NK-92 (cell line): Measurements from ENCODE around the gene SLC25A39.
"Not testable (repeated sequence)": the region's sequence is repeated elsewhere in the genome, so short reads cannot be mapped to it uniquely, and the experiment has no call there.

Experiments
- DNase-seq: peaks from one replicate; lab custom pipeline; 2025; ENCODE audit not compliant: unreplicated experiment; lab: John Stamatoyannopoulos, UW

The SLC25A39 gene

GRCh38 chr17:44354582-44355561 is 30.2 kb upstream of the SLC25A39 start:
- DNase-seq: no peak

GRCh38 chr17:44353672-44354331 is 29.2 kb upstream of the SLC25A39 start:
- DNase-seq: no peak

GRCh38 chr17:44352828-44353671 is 28.4 kb upstream of the SLC25A39 start:
- no peak for DNase-seq

GRCh38 chr17:44351961-44352827 is 27.6 kb upstream of the SLC25A39 start:
- no peak for DNase-seq

- no peak for DNase-seq
Measured at GRCh38 chr17:44351464-44351863, 26.8 kb upstream of the SLC25A39 start.

- no peak for DNase-seq
Measured at GRCh38 chr17:44350733-44351226, 26.2 kb upstream of the SLC25A39 start.

- no peak for DNase-seq
Measured at GRCh38 chr17:44349553-44350070, 25.0 kb upstream of the SLC25A39 start.

- no peak for DNase-seq
Measured at GRCh38 chr17:44348988-44349364, 24.4 kb upstream of the SLC25A39 start.

GRCh38 chr17:44348234-44348987 is 23.8 kb upstream of the SLC25A39 start:
- no peak for DNase-seq

GRCh38 chr17:44347206-44348055 is 22.8 kb upstream of the SLC25A39 start:
- not testable (repeated sequence) for DNase-seq

- DNase-seq: no peak
Measured at GRCh38 chr17:44346064-44346844, 21.6 kb upstream of the SLC25A39 start.

- no peak for DNase-seq
Measured at GRCh38 chr17:44345454-44346026, 20.9 kb upstream of the SLC25A39 start.

- no peak for DNase-seq
Measured at GRCh38 chr17:44344939-44345453, 20.4 kb upstream of the SLC25A39 start, which contains the start of gene GRN. TSS of gene GRN (plus strand) at chr17:44345302. CDS start at chr17:44349165, 3,863 bp downstream.

- no peak for DNase-seq
Measured at GRCh38 chr17:44343510-44344209, 19.0 kb upstream of the SLC25A39 start.

GRCh38 chr17:44340553-44340952 is 15.9 kb upstream of the SLC25A39 start:
- DNase-seq: not testable (repeated sequence)

GRCh38 chr17:44338702-44339101 is 14.1 kb upstream of the SLC25A39 start:
- DNase-seq: no peak
